Endodermal cell (in vitro differentiated cells): Measurements from ENCODE around the gene METTL16. TPM values are rescaled to one million over a fixed set of nuclear protein-coding genes. Genes with fewer than 3 reads are reported as not detected.
A peak's percentile ranks its signal among the peaks of the same experiment; 100 is the strongest.

Experiments
- DNase-seq: peaks from one replicate; pipeline ENCODE4 v3.0.0-alpha.2; 2017
- H3K27ac ChIP-seq: 2 replicates; pipeline ENCODE4 v1.5.1; 2013; ENCODE audit warnings: mild to moderate bottlenecking, low read depth, low read length, moderate library complexity
- H3K27me3 ChIP-seq: 2 replicates; pipeline ENCODE4 v1.6.1; 2013; ENCODE audit warnings: mild to moderate bottlenecking, low read length, moderate library complexity; ENCODE audit not compliant: insufficient read depth, control insufficient read depth, poor library complexity, severe bottlenecking
- H3K36me3 ChIP-seq: 2 replicates; pipeline ENCODE4 v1.7.0; 2013; ENCODE audit warnings: mild to moderate bottlenecking, low read length, moderate library complexity; ENCODE audit not compliant: control insufficient read depth, insufficient read depth
- H3K4me1 ChIP-seq: one replicate; pipeline ENCODE4 v1.7.0; 2013; ENCODE audit warnings: low read length; ENCODE audit not compliant: control insufficient read depth, insufficient read depth
- H3K4me3 ChIP-seq: 2 replicates; pipeline ENCODE4 v1.5.1; 2013; ENCODE audit warnings: mild to moderate bottlenecking, low read length, moderate library complexity
- H3K9ac ChIP-seq: 2 replicates; pipeline ENCODE4 v1.6.1; 2013; ENCODE audit warnings: mild to moderate bottlenecking, low read length, moderate library complexity; ENCODE audit not compliant: poor library complexity, severe bottlenecking; ENCODE audit errors: extremely low read depth
- H3K9me3 ChIP-seq: 2 replicates; pipeline ENCODE4 v1.6.1; 2013; ENCODE audit warnings: mild to moderate bottlenecking, low read length, moderate library complexity; ENCODE audit not compliant: control insufficient read depth
- H3K27ac Mint-ChIP-seq: 2 replicates; pipeline ENCODE4 v1.8.0; 2020; ENCODE audit warnings: mixed read lengths
- H3K27me3 Mint-ChIP-seq: 2 replicates; pipeline ENCODE4 v1.8.0; 2021; ENCODE audit warnings: mild to moderate bottlenecking, mixed read lengths; ENCODE audit not compliant: insufficient read depth
- H3K36me3 Mint-ChIP-seq: 2 replicates; pipeline ENCODE4 v1.8.0; 2020; ENCODE audit warnings: low read depth, mixed read lengths
- H3K4me1 Mint-ChIP-seq: 2 replicates; pipeline ENCODE4 v1.8.0; 2020; ENCODE audit warnings: mixed read lengths
- H3K4me3 Mint-ChIP-seq: 2 replicates; pipeline ENCODE4 v1.8.0; 2020; ENCODE audit warnings: mild to moderate bottlenecking, moderate library complexity, mixed read lengths
- H3K9me3 Mint-ChIP-seq: 2 replicates; pipeline ENCODE4 v1.8.0; 2020; ENCODE audit warnings: mild to moderate bottlenecking, mixed read lengths
- WGBS, 2 experiments: methylation state at CpG; one replicate each; pipeline versions ENCODE4 v1.1.5 to v1.1.7; 2013; ENCODE audit warnings: missing lambda C conversion rate in 2 of 2, mixed read lengths in 1 of 2; ENCODE audit not compliant: insufficient coverage in 1 of 2, insufficient read length in 1 of 2; 5-methylcytosine and 5-hydroxymethylcytosine counted together
- total RNA-seq, 2 donors: library from RNA; stranded (reverse); fragmentation: NEBNext Ultra II Directional in 1 of 2; extraction: Animal tissue kit (Norgen Biotek cat#: 25700) in 1 of 2; gene quantifications; 2 replicates in 1 of 2; 3 replicates in 1 of 2; pipeline ENCODE4 v1.2.1, GENCODE V29; 2021
- TF ChIP-seq, protein P1 (sequence below): fragments of 200-600 bp; sonication (generic); conservative IDR thresholded peaks from 2 replicates; pipeline ENCODE4 v1.5.0; 2021; ENCODE audit warnings: antibody characterized with exemption, mild to moderate bottlenecking

Gene METTL16
- total RNA-seq, 2 donors from 2014 or later: 51.5 to 59.6 TPM

DNA sequence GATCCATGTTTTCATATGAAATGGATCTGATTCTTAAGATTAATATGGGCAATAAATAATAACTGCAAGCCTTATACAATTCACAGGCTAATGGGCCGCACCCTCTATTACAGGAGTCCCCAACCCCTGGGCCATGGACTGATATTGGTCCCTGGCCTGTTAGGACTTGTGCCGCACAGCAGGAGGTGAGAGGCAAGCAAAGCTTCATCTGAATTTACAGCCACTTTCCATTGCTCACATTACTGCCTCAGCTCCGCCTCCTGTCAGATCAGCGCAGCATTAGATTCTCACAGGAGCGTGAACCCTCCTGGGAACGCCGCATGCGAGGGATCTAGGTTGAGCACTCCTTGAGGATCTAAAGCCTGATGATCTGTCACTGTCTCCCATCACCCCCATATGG is 26.8 kb downstream of the METTL16 start:
- Histone ChIP-seq H3K4me1 (no peaks in the 10 kb centered on the region), H3K9me3 (no peaks in the 10 kb centered on the region), H3K4me3 (no peak overlapping the region), H3K9ac (no peak overlapping the region), H3K27me3 (no peaks in the 10 kb centered on the region), H3K27ac (no peak overlapping the region), H3K36me3 (peaks cover 9% of the 10 kb centered on the region)
- DNase-seq: peak; percentile 87
- WGBS, 2 experiments: 85 to 92% methylated on average over 6 to 8 of the region's 8 CpGs
- H3K27me3 Mint-ChIP-seq: no peaks in the 10 kb centered on the region
- H3K27ac Mint-ChIP-seq: no peak overlapping the region
- H3K36me3 Mint-ChIP-seq: peaks cover 5% of the 10 kb centered on the region
- peaks cover 38% of the 10 kb centered on the region for H3K4me1 Mint-ChIP-seq
- H3K4me3 Mint-ChIP-seq: no peak overlapping the region
- H3K9me3 Mint-ChIP-seq: no peaks in the 10 kb centered on the region
- TF ChIP-seq, protein P1, sequence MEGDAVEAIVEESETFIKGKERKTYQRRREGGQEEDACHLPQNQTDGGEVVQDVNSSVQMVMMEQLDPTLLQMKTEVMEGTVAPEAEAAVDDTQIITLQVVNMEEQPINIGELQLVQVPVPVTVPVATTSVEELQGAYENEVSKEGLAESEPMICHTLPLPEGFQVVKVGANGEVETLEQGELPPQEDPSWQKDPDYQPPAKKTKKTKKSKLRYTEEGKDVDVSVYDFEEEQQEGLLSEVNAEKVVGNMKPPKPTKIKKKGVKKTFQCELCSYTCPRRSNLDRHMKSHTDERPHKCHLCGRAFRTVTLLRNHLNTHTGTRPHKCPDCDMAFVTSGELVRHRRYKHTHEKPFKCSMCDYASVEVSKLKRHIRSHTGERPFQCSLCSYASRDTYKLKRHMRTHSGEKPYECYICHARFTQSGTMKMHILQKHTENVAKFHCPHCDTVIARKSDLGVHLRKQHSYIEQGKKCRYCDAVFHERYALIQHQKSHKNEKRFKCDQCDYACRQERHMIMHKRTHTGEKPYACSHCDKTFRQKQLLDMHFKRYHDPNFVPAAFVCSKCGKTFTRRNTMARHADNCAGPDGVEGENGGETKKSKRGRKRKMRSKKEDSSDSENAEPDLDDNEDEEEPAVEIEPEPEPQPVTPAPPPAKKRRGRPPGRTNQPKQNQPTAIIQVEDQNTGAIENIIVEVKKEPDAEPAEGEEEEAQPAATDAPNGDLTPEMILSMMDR: no peak

DNA sequence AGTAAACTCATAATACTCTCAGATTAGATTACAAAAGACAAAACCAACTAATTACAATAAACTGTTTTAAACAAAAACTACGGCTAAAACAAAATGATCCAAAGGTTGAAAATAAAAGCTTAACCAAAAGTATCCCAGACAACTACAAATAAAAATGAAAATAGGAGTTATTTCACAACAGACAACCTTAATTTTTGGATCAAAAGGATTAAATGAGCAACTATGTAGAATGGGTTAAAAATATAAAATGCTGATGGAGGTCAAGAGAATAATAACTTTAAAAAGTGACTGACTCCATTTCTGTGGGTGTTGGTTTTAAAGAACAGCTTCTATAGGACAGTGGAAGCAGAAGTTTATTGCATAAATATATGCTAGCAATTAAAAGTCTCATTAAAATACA is 28.6 kb downstream of the METTL16 start:
- TF ChIP-seq, protein P1: no peak

DNA sequence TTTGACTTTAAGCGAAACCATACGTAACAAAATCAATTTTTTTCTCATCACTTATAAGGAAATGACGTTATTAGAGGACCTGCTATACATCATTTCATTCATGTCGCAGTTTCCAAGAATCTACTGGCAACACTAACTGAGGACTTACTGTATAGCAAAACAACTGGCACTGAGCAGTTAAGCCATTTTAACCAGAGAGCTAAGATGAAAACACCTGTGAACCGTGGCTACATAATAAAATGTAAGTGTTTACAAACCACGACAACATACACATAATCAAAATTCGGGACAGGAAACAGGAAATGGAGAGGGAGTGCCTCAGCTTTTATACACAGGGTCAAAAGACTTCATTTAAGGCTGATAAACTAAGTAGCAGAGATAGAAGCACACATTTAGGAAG is 29.5 kb downstream of the METTL16 start:
- Mint-ChIP-seq H3K4me3 (no peak overlapping the region), H3K36me3 (peaks cover 15% of the 10 kb centered on the region), H3K9me3 (no peaks in the 10 kb centered on the region), H3K27ac (peak overlapping the region; percentile 27), H3K27me3 (no peaks in the 10 kb centered on the region), H3K4me1 (peaks cover 38% of the 10 kb centered on the region)
- H3K27ac ChIP-seq: no peak overlapping the region
- WGBS, 2 experiments: 89 to 92% methylated on average over 6 to 7 of the region's 7 CpGs
- no peaks in the 10 kb centered on the region for H3K27me3 ChIP-seq
- no peaks in the 10 kb centered on the region for H3K9me3 ChIP-seq
- no peak for DNase-seq
- H3K4me1 ChIP-seq: no peaks in the 10 kb centered on the region
- H3K4me3 ChIP-seq: no peak overlapping the region
- TF ChIP-seq, protein P1: no peak
- H3K9ac ChIP-seq: no peak overlapping the region
- H3K36me3 ChIP-seq: peaks cover 20% of the 10 kb centered on the region

More for the DNA sequence above, 28.6 kb downstream of the METTL16 start:
- Mint-ChIP-seq H3K4me1 (peaks cover 38% of the 10 kb centered on the region), H3K4me3 (no peak overlapping the region), H3K27ac (no peak overlapping the region), H3K9me3 (no peaks in the 10 kb centered on the region), H3K36me3 (peaks cover 6% of the 10 kb centered on the region), H3K27me3 (no peaks in the 10 kb centered on the region)
- H3K4me1 ChIP-seq: no peaks in the 10 kb centered on the region
- DNase-seq: no peak
- 92% methylated on average over 1 of the region's 1 CpG; no CpG with 5 or more reads in 1 of the 2 experiments for WGBS, 2 experiments
- no peak overlapping the region for H3K27ac ChIP-seq
- no peaks in the 10 kb centered on the region for H3K27me3 ChIP-seq
- peaks cover 14% of the 10 kb centered on the region for H3K36me3 ChIP-seq
- no peaks in the 10 kb centered on the region for H3K9me3 ChIP-seq
- H3K4me3 ChIP-seq: no peak overlapping the region
- no peak overlapping the region for H3K9ac ChIP-seq
